SK-N-SH treated with all-trans-retinoic acid at 6 μM for 48 hours (cell line): ENCODE results near the gene SMDT1.

ENCODE experiments used
- ATAC-seq: fragments of 200-7000 bp; cut with Tn5 transposase; 3 replicates; pipeline ENCODE4 v1.9.1; 2020; ENCODE audit warnings: mild to moderate bottlenecking, moderate library complexity
- ARNTL ChIP-seq: fragments of 450-650 bp; formaldehyde crosslinking; IDR thresholded peaks from 2 replicates; pipeline ENCODE4 v1.5.0; 2020; ENCODE audit warnings: low read depth, mild to moderate bottlenecking, moderate library complexity, borderline replicate concordance
- BACH2 ChIP-seq: fragments of 250-450 bp; sonication (Bioruptor Pico); IDR thresholded peaks from 2 replicates; pipeline ENCODE4 v1.9.0; 2021; ENCODE audit warnings: mild to moderate bottlenecking, borderline replicate concordance
- CSDC2 ChIP-seq: fragments of 250-450 bp; sonication (Bioruptor Pico); IDR thresholded peaks from 2 replicates; pipeline ENCODE4 v1.5.0; 2020; ENCODE audit warnings: mild to moderate bottlenecking, moderate library complexity
- GLIS3 ChIP-seq: fragments of 250-450 bp; sonication (Bioruptor Pico); IDR thresholded peaks from 2 replicates; pipeline ENCODE4 v1.5.0; 2020; ENCODE audit warnings: mild to moderate bottlenecking, moderate library complexity
- ISL1 ChIP-seq: fragments of 250-450 bp; sonication (Bioruptor Pico); IDR thresholded peaks from 2 replicates; pipeline ENCODE4 v2.1.2; 2022; ENCODE audit warnings: mild to moderate bottlenecking, moderate library complexity
- OSR1 ChIP-seq: fragments of 250-450 bp; sonication (Bioruptor Pico); IDR thresholded peaks from 2 replicates; pipeline ENCODE4 v1.8.0; 2022; ENCODE audit warnings: moderate library complexity, mild to moderate bottlenecking, inconsistent platforms
- PPARA ChIP-seq: fragments of 250-450 bp; sonication (Bioruptor Pico); IDR thresholded peaks from 2 replicates; pipeline ENCODE4 v1.5.0; 2020; ENCODE audit warnings: mild to moderate bottlenecking, borderline replicate concordance
- SNAI2 ChIP-seq: fragments of 250-450 bp; sonication (Bioruptor Pico); IDR thresholded peaks from 2 replicates; pipeline ENCODE4 v1.5.0; 2020; ENCODE audit warnings: mild to moderate bottlenecking, moderate library complexity
- TCF4 ChIP-seq: fragments of 250-450 bp; sonication (Bioruptor Pico); IDR thresholded peaks from 2 replicates; pipeline ENCODE4 v1.8.0; 2021; ENCODE audit warnings: mild to moderate bottlenecking, moderate library complexity, borderline replicate concordance
- TOX ChIP-seq: fragments of 250-450 bp; sonication (Bioruptor Pico); IDR thresholded peaks from 2 replicates; pipeline ENCODE4 v1.8.0; 2021; ENCODE audit warnings: mild to moderate bottlenecking, moderate library complexity, borderline replicate concordance
- TSHZ2 ChIP-seq: fragments of 250-450 bp; sonication (Bioruptor Pico); IDR thresholded peaks from 2 replicates; pipeline ENCODE4 v1.5.0; 2020; ENCODE audit warnings: mild to moderate bottlenecking, moderate library complexity
- ZC3H10 ChIP-seq: fragments of 250-450 bp; sonication (Bioruptor Pico); IDR thresholded peaks from 2 replicates; pipeline ENCODE4 v1.5.1; 2021; ENCODE audit warnings: mild to moderate bottlenecking, moderate library complexity
- ZFP3 ChIP-seq: fragments of 250-450 bp; sonication (Bioruptor Pico); IDR thresholded peaks from 2 replicates; pipeline ENCODE4 v1.5.0; 2020; ENCODE audit warnings: mild to moderate bottlenecking, moderate library complexity
- ZFP30 ChIP-seq: fragments of 450-650 bp; formaldehyde crosslinking; IDR thresholded peaks from 2 replicates; pipeline ENCODE4 v1.5.0; 2022; ENCODE audit warnings: mild to moderate bottlenecking, moderate library complexity
- ZNF565 ChIP-seq: fragments of 450-650 bp; formaldehyde crosslinking; conservative IDR thresholded peaks from 2 replicates; pipeline ENCODE4 v1.5.0; 2020; ENCODE audit warnings: low read depth, mild to moderate bottlenecking, moderate library complexity
- ZNF70 ChIP-seq: fragments of 450-650 bp; formaldehyde crosslinking; IDR thresholded peaks from 2 replicates; pipeline ENCODE4 v1.5.0; 2020; ENCODE audit warnings: mild to moderate bottlenecking, moderate library complexity
- ZNF8 ChIP-seq: fragments of 450-650 bp; formaldehyde crosslinking; IDR thresholded peaks from 2 replicates; pipeline ENCODE4 v1.5.0; 2020; ENCODE audit warnings: mild to moderate bottlenecking, moderate library complexity
- TF ChIP-seq, protein P1 (sequence below): fragments of 250-450 bp; sonication (Bioruptor Pico); IDR thresholded peaks from 2 replicates; pipeline ENCODE4 v1.5.1; 2021; ENCODE audit warnings: mild to moderate bottlenecking, moderate library complexity
- TF ChIP-seq, protein P2 (sequence below): fragments of 250-450 bp; sonication (Bioruptor Pico); IDR thresholded peaks from 2 replicates; pipeline ENCODE4 v1.5.1; 2020; ENCODE audit warnings: low read depth, mild to moderate bottlenecking, moderate library complexity
- TF ChIP-seq, protein P3 (sequence below): fragments of 250-450 bp; sonication (Bioruptor Pico); IDR thresholded peaks from 2 replicates; pipeline ENCODE4 v1.8.0; 2021; ENCODE audit warnings: low read depth, mild to moderate bottlenecking, moderate library complexity, borderline replicate concordance
- TF ChIP-seq, protein P4 (sequence below): fragments of 250-450 bp; sonication (Bioruptor Pico); IDR thresholded peaks from 2 replicates; pipeline ENCODE4 v1.8.0; 2020; ENCODE audit warnings: mild to moderate bottlenecking, moderate library complexity, borderline replicate concordance

The SMDT1 gene

DNA sequence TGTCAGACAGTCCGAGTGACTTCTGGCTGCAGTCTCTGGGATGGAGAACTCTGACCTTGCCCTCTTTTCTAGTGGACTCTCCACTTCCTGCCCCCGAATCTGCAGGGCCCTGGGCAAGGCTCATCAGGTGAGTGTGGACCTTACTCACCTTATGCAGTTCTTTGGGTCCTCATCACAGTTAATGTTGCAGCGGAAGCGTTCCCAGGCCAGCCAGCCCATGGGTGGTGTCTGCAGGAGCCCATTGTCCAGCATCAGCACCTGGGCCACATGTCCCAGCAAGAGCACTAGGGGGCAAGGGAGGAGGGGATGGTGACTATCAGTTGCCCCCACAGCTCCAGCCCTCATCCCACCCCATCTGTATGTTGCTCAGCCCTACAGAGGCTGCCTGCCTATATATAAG is 11.2 kb upstream of the SMDT1 start:
- TF ChIP-seq ARNTL (CRISPR knock-in tag), result no peak
- TF ChIP-seq BACH2 (CRISPR knock-in tag), result no peak
- TF ChIP-seq, protein P1, sequence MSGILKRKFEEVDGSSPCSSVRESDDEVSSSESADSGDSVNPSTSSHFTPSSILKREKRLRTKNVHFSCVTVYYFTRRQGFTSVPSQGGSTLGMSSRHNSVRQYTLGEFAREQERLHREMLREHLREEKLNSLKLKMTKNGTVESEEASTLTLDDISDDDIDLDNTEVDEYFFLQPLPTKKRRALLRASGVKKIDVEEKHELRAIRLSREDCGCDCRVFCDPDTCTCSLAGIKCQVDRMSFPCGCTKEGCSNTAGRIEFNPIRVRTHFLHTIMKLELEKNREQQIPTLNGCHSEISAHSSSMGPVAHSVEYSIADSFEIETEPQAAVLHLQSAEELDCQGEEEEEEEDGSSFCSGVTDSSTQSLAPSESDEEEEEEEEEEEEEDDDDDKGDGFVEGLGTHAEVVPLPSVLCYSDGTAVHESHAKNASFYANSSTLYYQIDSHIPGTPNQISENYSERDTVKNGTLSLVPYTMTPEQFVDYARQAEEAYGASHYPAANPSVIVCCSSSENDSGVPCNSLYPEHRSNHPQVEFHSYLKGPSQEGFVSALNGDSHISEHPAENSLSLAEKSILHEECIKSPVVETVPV, result no peak
- no peak for TF ChIP-seq GLIS3
- TF ChIP-seq, protein P2, sequence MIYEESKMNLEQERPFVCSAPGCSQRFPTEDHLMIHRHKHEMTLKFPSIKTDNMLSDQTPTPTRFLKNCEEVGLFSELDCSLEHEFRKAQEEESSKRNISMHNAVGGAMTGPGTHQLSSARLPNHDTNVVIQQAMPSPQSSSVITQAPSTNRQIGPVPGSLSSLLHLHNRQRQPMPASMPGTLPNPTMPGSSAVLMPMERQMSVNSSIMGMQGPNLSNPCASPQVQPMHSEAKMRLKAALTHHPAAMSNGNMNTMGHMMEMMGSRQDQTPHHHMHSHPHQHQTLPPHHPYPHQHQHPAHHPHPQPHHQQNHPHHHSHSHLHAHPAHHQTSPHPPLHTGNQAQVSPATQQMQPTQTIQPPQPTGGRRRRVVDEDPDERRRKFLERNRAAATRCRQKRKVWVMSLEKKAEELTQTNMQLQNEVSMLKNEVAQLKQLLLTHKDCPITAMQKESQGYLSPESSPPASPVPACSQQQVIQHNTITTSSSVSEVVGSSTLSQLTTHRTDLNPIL (CRISPR knock-in tag), result no peak
- TF ChIP-seq, protein P3, sequence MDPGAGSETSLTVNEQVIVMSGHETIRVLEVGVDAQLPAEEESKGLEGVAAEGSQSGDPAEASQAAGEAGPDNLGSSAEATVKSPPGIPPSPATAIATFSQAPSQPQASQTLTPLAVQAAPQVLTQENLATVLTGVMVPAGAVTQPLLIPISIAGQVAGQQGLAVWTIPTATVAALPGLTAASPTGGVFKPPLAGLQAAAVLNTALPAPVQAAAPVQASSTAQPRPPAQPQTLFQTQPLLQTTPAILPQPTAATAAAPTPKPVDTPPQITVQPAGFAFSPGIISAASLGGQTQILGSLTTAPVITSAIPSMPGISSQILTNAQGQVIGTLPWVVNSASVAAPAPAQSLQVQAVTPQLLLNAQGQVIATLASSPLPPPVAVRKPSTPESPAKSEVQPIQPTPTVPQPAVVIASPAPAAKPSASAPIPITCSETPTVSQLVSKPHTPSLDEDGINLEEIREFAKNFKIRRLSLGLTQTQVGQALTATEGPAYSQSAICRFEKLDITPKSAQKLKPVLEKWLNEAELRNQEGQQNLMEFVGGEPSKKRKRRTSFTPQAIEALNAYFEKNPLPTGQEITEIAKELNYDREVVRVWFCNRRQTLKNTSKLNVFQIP, result no peak
- TF ChIP-seq ZNF70 (CRISPR knock-in tag), result no peak
- TF ChIP-seq TSHZ2, result no peak
- no peak for TF ChIP-seq ZC3H10 (CRISPR knock-in tag)
- no peak for TF ChIP-seq PPARA (CRISPR knock-in tag)
- TF ChIP-seq ZFP30 (CRISPR knock-in tag), result no peak
- no peak for TF ChIP-seq CSDC2 (CRISPR knock-in tag)
- TF ChIP-seq, protein P4, sequence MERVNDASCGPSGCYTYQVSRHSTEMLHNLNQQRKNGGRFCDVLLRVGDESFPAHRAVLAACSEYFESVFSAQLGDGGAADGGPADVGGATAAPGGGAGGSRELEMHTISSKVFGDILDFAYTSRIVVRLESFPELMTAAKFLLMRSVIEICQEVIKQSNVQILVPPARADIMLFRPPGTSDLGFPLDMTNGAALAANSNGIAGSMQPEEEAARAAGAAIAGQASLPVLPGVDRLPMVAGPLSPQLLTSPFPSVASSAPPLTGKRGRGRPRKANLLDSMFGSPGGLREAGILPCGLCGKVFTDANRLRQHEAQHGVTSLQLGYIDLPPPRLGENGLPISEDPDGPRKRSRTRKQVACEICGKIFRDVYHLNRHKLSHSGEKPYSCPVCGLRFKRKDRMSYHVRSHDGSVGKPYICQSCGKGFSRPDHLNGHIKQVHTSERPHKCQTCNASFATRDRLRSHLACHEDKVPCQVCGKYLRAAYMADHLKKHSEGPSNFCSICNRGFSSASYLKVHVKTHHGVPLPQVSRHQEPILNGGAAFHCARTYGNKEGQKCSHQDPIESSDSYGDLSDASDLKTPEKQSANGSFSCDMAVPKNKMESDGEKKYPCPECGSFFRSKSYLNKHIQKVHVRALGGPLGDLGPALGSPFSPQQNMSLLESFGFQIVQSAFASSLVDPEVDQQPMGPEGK (CRISPR knock-in tag), result no peak
- no peak for TF ChIP-seq OSR1 (CRISPR knock-in tag)
- TF ChIP-seq ZFP3 (CRISPR knock-in tag), result no peak
- no peak for TF ChIP-seq TCF4 (CRISPR knock-in tag)
- no peak for TF ChIP-seq SNAI2 (CRISPR knock-in tag)
- no peak for TF ChIP-seq ISL1
- no peak for ATAC-seq

DNA sequence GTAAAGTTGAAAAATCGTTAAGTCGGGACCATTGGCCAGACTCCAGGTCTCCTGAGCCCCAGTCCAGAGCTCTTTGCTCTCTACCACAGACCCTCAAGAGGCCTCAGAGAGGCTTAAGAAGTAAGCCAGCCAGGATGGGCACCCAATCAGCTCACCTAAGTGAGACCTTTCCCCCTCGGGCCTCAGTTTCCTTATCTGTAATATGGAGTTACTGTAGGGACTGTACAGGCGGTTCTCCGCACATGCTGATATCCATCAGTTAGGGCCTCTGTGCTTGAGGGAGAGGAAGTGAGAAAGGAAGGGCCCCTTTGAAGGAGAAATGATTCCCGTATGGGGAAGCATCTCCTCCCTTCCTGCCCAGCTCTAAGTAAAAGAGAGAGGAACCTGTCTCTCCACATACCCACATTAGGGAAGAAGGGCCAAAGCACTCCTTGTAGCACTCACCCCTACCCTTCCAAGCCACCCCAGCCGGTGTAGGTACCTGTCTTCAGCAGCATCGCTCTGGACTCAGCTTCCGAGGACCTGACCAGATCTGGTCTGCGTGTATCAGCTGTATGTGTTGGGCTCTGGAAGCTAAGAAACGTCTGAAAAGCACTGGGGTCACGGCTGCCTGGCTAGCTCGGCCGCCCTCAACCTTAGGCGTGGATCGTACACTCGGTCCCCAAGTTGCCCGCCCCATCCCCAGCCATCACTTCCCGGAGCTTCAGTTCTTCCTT is 9.5 kb upstream of the SMDT1 start:
- peak; percentile 55 for ATAC-seq
- TF ChIP-seq, protein P2 (CRISPR knock-in tag), result no peak
- TF ChIP-seq TOX (CRISPR knock-in tag), result no peak
- TF ChIP-seq ARNTL (CRISPR knock-in tag), result no peak
- no peak for TF ChIP-seq TSHZ2
- TF ChIP-seq CSDC2 (CRISPR knock-in tag), result no peak
- TF ChIP-seq GLIS3, result no peak
- no peak for TF ChIP-seq ZC3H10 (CRISPR knock-in tag)
- no peak for TF ChIP-seq ZNF565 (CRISPR knock-in tag)
- TF ChIP-seq PPARA (CRISPR knock-in tag), result no peak
- TF ChIP-seq ZNF8 (CRISPR knock-in tag), result no peak
- TF ChIP-seq ZFP3 (CRISPR knock-in tag), result no peak
